Testis (tissue), 2 donors: Measurements from ENCODE around the gene EIF4E1B.

Experiments
- CTCF ChIP-seq, 3 experiments: fragments of 450-650 bp in 2 of 3; fragments of 200-600 bp in 1 of 3; sonication (generic) in 1 of 3; IDR thresholded peaks; one replicate each; pipeline ENCODE4 v1.5.1; 2016 to 2019; ENCODE audit warnings: antibody characterized with exemption in 3 of 3, mild to moderate bottlenecking in 2 of 3, moderate library complexity in 1 of 3
- POLR2A ChIP-seq: fragments of 450-650 bp; IDR thresholded peaks from one replicate; pipeline ENCODE4 v1.6.1; 2017; ENCODE audit warnings: antibody characterized with exemption, mild to moderate bottlenecking, moderate library complexity

- TF ChIP-seq CTCF (IDR thresholded peaks at IDR 0.05): no peak
- no peak for TF ChIP-seq POLR2A
These were observed 19.9 kb downstream of the EIF4E1B start for GRCh38 chr5:176650354-176650884.
